HEK293 (cell line): ENCODE measurements around the gene MGMT.

Experiments used
- GLI4 ChIP-seq: fragments of 450-650 bp; formaldehyde crosslinking; IDR thresholded peaks from 2 replicates; pipeline ENCODE4 v1.5.1; 2016; ENCODE audit warnings: missing biosample characterization, missing genetic modification characterization
- MYNN ChIP-seq: fragments of 450-650 bp; formaldehyde crosslinking; IDR thresholded peaks from 2 replicates; pipeline ENCODE4 v1.5.1; 2016; ENCODE audit warnings: missing biosample characterization, missing genetic modification characterization, borderline replicate concordance
- PRDM1 ChIP-seq: fragments of 450-650 bp; formaldehyde crosslinking; IDR thresholded peaks from 2 replicates; pipeline ENCODE4; 2016; ENCODE audit warnings: missing biosample characterization, missing genetic modification characterization
- WT1 ChIP-seq: fragments of 450-650 bp; formaldehyde crosslinking; IDR thresholded peaks from 2 replicates; pipeline ENCODE4 v1.5.1; 2016; ENCODE audit warnings: missing biosample characterization, missing genetic modification characterization
- ZNF302 ChIP-seq: fragments of 450-650 bp; formaldehyde crosslinking; IDR thresholded peaks from 2 replicates; pipeline ENCODE4 v1.5.1; 2016; ENCODE audit warnings: missing biosample characterization, missing genetic modification characterization, low read depth
- ZNF391 ChIP-seq: fragments of 450-650 bp; formaldehyde crosslinking; IDR thresholded peaks from 2 replicates; pipeline ENCODE4 v1.5.1; 2016; ENCODE audit warnings: low read depth, missing biosample characterization, missing genetic modification characterization, borderline replicate concordance
- ZNF549 ChIP-seq: fragments of 450-650 bp; IDR thresholded peaks from 2 replicates; pipeline ENCODE4 v1.5.1; 2018; ENCODE audit warnings: missing biosample characterization, missing genetic modification characterization, mild to moderate bottlenecking, inconsistent platforms, moderate library complexity
- ZNF621 ChIP-seq: fragments of 450-650 bp; formaldehyde crosslinking; IDR thresholded peaks from 2 replicates; pipeline ENCODE4 v1.5.1; 2017; ENCODE audit warnings: missing biosample characterization, missing genetic modification characterization
- ZNF626 ChIP-seq: fragments of 450-650 bp; sonication (Bioruptor Pico); formaldehyde crosslinking; IDR thresholded peaks from 2 replicates; pipeline ENCODE4 v1.5.1; 2018; ENCODE audit warnings: missing biosample characterization, missing genetic modification characterization, inconsistent platforms
- TF ChIP-seq, protein P1 (sequence below): fragments of 450-650 bp; IDR thresholded peaks from 2 replicates; pipeline ENCODE4 v1.5.1; 2018; ENCODE audit warnings: missing biosample characterization, mild to moderate bottlenecking, missing genetic modification characterization
- TF ChIP-seq, protein P2 (sequence below): fragments of 450-650 bp; formaldehyde crosslinking; IDR thresholded peaks from 2 replicates; pipeline ENCODE4 v1.5.1; 2016; ENCODE audit warnings: missing biosample characterization, missing genetic modification characterization
- TF ChIP-seq, protein P3 (sequence below): fragments of 450-650 bp; formaldehyde crosslinking; IDR thresholded peaks from 2 replicates; pipeline ENCODE4 v1.5.1; 2016; ENCODE audit warnings: missing biosample characterization, missing genetic modification characterization
- TF ChIP-seq, protein P4 (sequence below): fragments of 450-650 bp; formaldehyde crosslinking; IDR thresholded peaks from 2 replicates; pipeline ENCODE4 v1.5.1; 2016; ENCODE audit warnings: missing biosample characterization, missing genetic modification characterization, low read depth

DNA sequence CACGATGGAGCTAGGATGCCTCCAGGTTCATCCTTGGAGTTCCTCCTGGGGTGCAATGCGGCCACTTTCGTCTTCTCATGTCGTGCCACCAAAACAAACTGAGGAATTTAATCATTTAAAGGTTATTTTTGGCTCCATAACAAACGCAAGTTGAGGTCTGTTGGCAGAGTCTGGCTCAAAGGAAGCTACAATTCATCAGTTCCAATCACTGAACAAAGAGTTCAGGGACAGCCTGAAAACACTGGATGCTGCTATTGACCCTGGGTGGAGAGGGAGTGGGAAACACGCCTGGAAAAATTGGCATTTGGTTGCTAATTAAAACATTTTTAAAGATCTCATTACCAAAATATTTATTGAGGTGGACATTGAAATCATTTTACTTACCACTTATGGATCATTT lies 11.4 kb upstream of the MGMT start:
- TF ChIP-seq, protein P1, sequence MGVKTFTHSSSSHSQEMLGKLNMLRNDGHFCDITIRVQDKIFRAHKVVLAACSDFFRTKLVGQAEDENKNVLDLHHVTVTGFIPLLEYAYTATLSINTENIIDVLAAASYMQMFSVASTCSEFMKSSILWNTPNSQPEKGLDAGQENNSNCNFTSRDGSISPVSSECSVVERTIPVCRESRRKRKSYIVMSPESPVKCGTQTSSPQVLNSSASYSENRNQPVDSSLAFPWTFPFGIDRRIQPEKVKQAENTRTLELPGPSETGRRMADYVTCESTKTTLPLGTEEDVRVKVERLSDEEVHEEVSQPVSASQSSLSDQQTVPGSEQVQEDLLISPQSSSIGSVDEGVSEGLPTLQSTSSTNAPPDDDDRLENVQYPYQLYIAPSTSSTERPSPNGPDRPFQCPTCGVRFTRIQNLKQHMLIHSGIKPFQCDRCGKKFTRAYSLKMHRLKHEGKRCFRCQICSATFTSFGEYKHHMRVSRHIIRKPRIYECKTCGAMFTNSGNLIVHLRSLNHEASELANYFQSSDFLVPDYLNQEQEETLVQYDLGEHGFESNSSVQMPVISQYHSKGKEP (tag by site-specific recombination), result no peak
- TF ChIP-seq, protein P2, sequence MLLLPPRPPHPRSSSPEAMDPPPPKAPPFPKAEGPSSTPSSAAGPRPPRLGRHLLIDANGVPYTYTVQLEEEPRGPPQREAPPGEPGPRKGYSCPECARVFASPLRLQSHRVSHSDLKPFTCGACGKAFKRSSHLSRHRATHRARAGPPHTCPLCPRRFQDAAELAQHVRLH (tag by site-specific recombination), result no peak
- TF ChIP-seq WT1 (no peak), GLI4 (tag by site-specific recombination) (no peak), ZNF302 (no peak), ZNF621 (tag by site-specific recombination) (no peak), ZNF549 (tag by site-specific recombination) (no peak), MYNN (tag by site-specific recombination) (no peak), PRDM1 (no peak), ZNF626 (no peak), ZNF391 (tag by site-specific recombination) (no peak)
- TF ChIP-seq, protein P3, sequence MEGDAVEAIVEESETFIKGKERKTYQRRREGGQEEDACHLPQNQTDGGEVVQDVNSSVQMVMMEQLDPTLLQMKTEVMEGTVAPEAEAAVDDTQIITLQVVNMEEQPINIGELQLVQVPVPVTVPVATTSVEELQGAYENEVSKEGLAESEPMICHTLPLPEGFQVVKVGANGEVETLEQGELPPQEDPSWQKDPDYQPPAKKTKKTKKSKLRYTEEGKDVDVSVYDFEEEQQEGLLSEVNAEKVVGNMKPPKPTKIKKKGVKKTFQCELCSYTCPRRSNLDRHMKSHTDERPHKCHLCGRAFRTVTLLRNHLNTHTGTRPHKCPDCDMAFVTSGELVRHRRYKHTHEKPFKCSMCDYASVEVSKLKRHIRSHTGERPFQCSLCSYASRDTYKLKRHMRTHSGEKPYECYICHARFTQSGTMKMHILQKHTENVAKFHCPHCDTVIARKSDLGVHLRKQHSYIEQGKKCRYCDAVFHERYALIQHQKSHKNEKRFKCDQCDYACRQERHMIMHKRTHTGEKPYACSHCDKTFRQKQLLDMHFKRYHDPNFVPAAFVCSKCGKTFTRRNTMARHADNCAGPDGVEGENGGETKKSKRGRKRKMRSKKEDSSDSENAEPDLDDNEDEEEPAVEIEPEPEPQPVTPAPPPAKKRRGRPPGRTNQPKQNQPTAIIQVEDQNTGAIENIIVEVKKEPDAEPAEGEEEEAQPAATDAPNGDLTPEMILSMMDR (tag by site-specific recombination), result no peak
- TF ChIP-seq, protein P4, sequence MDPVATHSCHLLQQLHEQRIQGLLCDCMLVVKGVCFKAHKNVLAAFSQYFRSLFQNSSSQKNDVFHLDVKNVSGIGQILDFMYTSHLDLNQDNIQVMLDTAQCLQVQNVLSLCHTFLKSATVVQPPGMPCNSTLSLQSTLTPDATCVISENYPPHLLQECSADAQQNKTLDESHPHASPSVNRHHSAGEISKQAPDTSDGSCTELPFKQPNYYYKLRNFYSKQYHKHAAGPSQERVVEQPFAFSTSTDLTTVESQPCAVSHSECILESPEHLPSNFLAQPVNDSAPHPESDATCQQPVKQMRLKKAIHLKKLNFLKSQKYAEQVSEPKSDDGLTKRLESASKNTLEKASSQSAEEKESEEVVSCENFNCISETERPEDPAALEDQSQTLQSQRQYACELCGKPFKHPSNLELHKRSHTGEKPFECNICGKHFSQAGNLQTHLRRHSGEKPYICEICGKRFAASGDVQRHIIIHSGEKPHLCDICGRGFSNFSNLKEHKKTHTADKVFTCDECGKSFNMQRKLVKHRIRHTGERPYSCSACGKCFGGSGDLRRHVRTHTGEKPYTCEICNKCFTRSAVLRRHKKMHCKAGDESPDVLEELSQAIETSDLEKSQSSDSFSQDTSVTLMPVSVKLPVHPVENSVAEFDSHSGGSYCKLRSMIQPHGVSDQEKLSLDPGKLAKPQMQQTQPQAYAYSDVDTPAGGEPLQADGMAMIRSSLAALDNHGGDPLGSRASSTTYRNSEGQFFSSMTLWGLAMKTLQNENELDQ (tag by site-specific recombination), result no peak
